ENCODE results near the gene IPO7.
"Not testable (repeated sequence)": the region's sequence is repeated elsewhere in the genome, so short reads cannot be mapped to it uniquely, and the experiment has no call there.

Gene IPO7

GRCh38 chr11:9399466-9399865 is 15.0 kb downstream of the IPO7 start:
- no peak for DNase-seq

GRCh38 chr11:9401884-9402283 is 17.4 kb downstream of the IPO7 start:
- DNase-seq: peak in 1 of 2 experiments; percentile 13

- DNase-seq: no peak
Measured at GRCh38 chr11:9428706-9429105, 44.3 kb downstream of the IPO7 start.

- DNase-seq: no peak
Measured at GRCh38 chr11:9438611-9439010, 54.2 kb downstream of the IPO7 start.

GRCh38 chr11:9446230-9446629 is 61.8 kb downstream of the IPO7 start:
- no peak for DNase-seq

GRCh38 chr11:9448576-9449352 is 64.3 kb downstream of the IPO7 start:
- no peak for DNase-seq

GRCh38 chr11:9452023-9452422 is 67.6 kb downstream of the IPO7 start:
- DNase-seq: not testable (repeated sequence)

- no peak for DNase-seq
Measured at GRCh38 chr11:9455722-9456121, 71.3 kb downstream of the IPO7 start.

- peak; percentile 42 to 52 for DNase-seq
Measured at GRCh38 chr11:9459667-9460321, 75.3 kb downstream of the IPO7 start.

- DNase-seq: peak; percentile 99 to 100
Measured at GRCh38 chr11:9460322-9461062, 76.0 kb downstream of the IPO7 start, which contains the start of gene ZNF143. Gene ZNF143 (plus strand): TSS chr11:9461012. CDS start chr11:9471309, 10,297 bp downstream.

- DNase-seq: peak; percentile 85 to 87
Measured at GRCh38 chr11:9461063-9461759, 76.8 kb downstream of the IPO7 start.

GRCh38 chr11:9461760-9462134 is 77.3 kb downstream of the IPO7 start:
- peak in 1 of 2 experiments; percentile 34 for DNase-seq

- no peak for DNase-seq
Measured at GRCh38 chr11:9462172-9462799, 77.8 kb downstream of the IPO7 start.

- no peak for DNase-seq
Measured at GRCh38 chr11:9462806-9463537, 78.5 kb downstream of the IPO7 start.

GRCh38 chr11:9470765-9471164 is 86.3 kb downstream of the IPO7 start:
- DNase-seq: no peak

GRCh38 chr11:9473408-9473807 is 89.0 kb downstream of the IPO7 start:
- no peak for DNase-seq

- no peak for DNase-seq
Measured at GRCh38 chr11:9479899-9480298, 95.4 kb downstream of the IPO7 start.

- DNase-seq: no peak
Measured at GRCh38 chr11:9489080-9489765, 104.8 kb downstream of the IPO7 start.

GRCh38 chr11:9490376-9490775 is 105.9 kb downstream of the IPO7 start:
- no peak for DNase-seq

- DNase-seq: peak; percentile 65 to 68
Measured at GRCh38 chr11:9493492-9493891, 109.0 kb downstream of the IPO7 start.

- DNase-seq: no peak
Measured at GRCh38 chr11:9494316-9494715, 109.9 kb downstream of the IPO7 start.
